ENCODE measurements around the gene SERPINA5. TPM values are rescaled to one million over a fixed set of nuclear protein-coding genes. Genes with fewer than 3 reads are reported as not detected.

The SERPINA5 gene
- polyA plus RNA-seq, 1 of the 3 experiments (the other 2 are of a cell fraction) = 0.08 TPM

DNA sequence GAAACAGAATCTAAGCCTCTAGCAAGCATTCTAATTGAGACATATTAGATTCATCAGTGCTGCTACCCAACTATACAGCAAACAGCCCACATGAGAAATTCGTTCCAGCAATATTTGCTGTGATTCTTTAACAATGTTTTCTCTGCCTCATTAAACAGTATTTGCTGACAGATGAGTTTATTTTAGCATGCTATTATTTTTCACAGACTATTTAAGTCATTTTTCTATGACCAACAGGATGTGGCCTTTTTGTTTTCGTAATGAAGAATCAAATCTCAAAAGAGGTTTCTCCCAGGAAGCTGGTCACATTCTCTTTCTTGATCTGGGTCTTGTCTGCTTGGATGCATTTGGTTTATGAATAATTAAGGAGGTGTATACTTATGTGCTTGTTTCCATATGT is 48.8 kb upstream of the SERPINA5 start:
- Histone ChIP-seq H3K27ac (ENCODE audit: low read depth in 2 of 2, low read length in 1 of 2) (no peak overlapping the region), H3K36me3 (replicated peaks in 1 of 2; ENCODE audit: control insufficient read depth in 1 of 2, insufficient read depth in 2 of 2, low read length in 1 of 2) (no peaks in the 10 kb centered on the region), H3K9me3 (no peaks in the 10 kb centered on the region), H3K27me3 (ENCODE audit: insufficient read depth) (peaks cover 7% of the 10 kb centered on the region; the same call in 1 of the 2 replicates), H3K79me2 (ENCODE audit: insufficient read depth) (no peaks in the 10 kb centered on the region), H3K9ac (no peak overlapping the region), H2AFZ (ENCODE audit: low read depth) (no peak overlapping the region), H3K4me2 (no peak overlapping the region), H4K20me1 (ENCODE audit: insufficient read depth) (no peaks in the 10 kb centered on the region), H3K9me2 (no peaks in the 10 kb centered on the region), H3K4me1 (ENCODE audit: control insufficient read depth in 1 of 2, insufficient read depth in 2 of 2, low read depth in 1 of 2, low read length in 1 of 2) (no peaks in the 10 kb centered on the region), H3K4me3 (ENCODE audit: low read depth in 2 of 2, low read length in 1 of 2) (no peak overlapping the region), H3F3A (replicated peaks; ENCODE audit: insufficient read depth) (no peaks in the 10 kb centered on the region)
- ChIA-PET POLR2A (no interaction called here), CTCF (interaction anchor here (2.2 to 2.8 kb wide), 2 partner anchors 17 to 46 kb away, joined by 9 to 17 read pairs; no protein-coding TSS in a partner anchor)
- TF ChIP-seq, protein P1, sequence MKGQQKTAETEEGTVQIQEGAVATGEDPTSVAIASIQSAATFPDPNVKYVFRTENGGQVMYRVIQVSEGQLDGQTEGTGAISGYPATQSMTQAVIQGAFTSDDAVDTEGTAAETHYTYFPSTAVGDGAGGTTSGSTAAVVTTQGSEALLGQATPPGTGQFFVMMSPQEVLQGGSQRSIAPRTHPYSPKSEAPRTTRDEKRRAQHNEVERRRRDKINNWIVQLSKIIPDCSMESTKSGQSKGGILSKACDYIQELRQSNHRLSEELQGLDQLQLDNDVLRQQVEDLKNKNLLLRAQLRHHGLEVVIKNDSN (IDR thresholded peaks at IDR 0.05; ENCODE audit: borderline replicate concordance, low read depth) = no peak
- TF ChIP-seq GABPA (IDR thresholded peaks at IDR 0.05; ENCODE audit: low read depth) = no peak
- TF ChIP-seq, protein P2, sequence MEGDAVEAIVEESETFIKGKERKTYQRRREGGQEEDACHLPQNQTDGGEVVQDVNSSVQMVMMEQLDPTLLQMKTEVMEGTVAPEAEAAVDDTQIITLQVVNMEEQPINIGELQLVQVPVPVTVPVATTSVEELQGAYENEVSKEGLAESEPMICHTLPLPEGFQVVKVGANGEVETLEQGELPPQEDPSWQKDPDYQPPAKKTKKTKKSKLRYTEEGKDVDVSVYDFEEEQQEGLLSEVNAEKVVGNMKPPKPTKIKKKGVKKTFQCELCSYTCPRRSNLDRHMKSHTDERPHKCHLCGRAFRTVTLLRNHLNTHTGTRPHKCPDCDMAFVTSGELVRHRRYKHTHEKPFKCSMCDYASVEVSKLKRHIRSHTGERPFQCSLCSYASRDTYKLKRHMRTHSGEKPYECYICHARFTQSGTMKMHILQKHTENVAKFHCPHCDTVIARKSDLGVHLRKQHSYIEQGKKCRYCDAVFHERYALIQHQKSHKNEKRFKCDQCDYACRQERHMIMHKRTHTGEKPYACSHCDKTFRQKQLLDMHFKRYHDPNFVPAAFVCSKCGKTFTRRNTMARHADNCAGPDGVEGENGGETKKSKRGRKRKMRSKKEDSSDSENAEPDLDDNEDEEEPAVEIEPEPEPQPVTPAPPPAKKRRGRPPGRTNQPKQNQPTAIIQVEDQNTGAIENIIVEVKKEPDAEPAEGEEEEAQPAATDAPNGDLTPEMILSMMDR (IDR thresholded peaks at IDR 0.05) = no peak
- TF ChIP-seq MXI1 (IDR thresholded peaks at IDR 0.05; ENCODE audit: low read depth, low read length) = no peak
- no peak for TF ChIP-seq SMC3 (IDR thresholded peaks at IDR 0.05; ENCODE audit: low read depth, low read length)
- no peak for TF ChIP-seq GATA2 (CRISPR knock-in tag; IDR thresholded peaks at IDR 0.05)
- TF ChIP-seq FOXJ3 (CRISPR knock-in tag; IDR thresholded peaks at IDR 0.05) = no peak
- TF ChIP-seq JUND (IDR thresholded peaks at IDR 0.05) = no peak
- TF ChIP-seq TEAD4 (IDR thresholded peaks at IDR 0.05; ENCODE audit: borderline replicate concordance, insufficient read depth) = no peak
- no peak for TF ChIP-seq ELF1 (IDR thresholded peaks at IDR 0.05)
- no peak for DNase-seq
- 14% methylated on average over 2 of the region's 2 CpGs for WGBS (ENCODE audit: low lambda C conversion rate)

DNA sequence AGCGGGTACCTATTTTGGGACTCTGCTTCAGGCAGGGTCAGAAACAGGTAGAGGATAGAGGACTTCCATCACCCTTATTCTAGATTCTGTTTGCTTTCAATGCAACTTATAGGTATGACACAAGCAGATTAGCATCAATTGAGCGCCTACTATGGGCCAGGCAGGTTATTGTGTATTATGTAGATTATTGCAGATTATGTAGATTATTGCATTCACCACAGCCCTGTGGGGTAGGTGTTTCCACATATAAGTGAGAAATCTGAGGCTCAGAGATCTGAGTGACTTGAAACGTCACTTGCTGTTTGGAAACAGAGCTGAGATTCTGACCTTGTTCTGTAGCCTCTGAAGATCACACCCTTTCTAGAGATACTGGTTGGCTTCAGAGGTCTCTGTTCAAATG is 45.7 kb upstream of the SERPINA5 start:
- Histone ChIP-seq H4K20me1 (ENCODE audit: insufficient read depth) (no peaks in the 10 kb centered on the region), H3K27me3 (ENCODE audit: insufficient read depth) (peaks cover 7% of the 10 kb centered on the region; the same call in 1 of the 2 replicates), H3F3A (replicated peaks; ENCODE audit: insufficient read depth) (no peaks in the 10 kb centered on the region), H3K27ac (ENCODE audit: low read depth in 2 of 2, low read length in 1 of 2) (no peak overlapping the region), H3K79me2 (ENCODE audit: insufficient read depth) (no peaks in the 10 kb centered on the region), H3K9me2 (no peaks in the 10 kb centered on the region), H2AFZ (ENCODE audit: low read depth) (no peak overlapping the region), H3K36me3 (replicated peaks in 1 of 2; ENCODE audit: control insufficient read depth in 1 of 2, insufficient read depth in 2 of 2, low read length in 1 of 2) (no peaks in the 10 kb centered on the region), H3K4me2 (no peak overlapping the region), H3K4me3 (ENCODE audit: low read depth in 2 of 2, low read length in 1 of 2) (no peak overlapping the region), H3K4me1 (ENCODE audit: control insufficient read depth in 1 of 2, insufficient read depth in 2 of 2, low read depth in 1 of 2, low read length in 1 of 2) (no peaks in the 10 kb centered on the region), H3K9me3 (no peaks in the 10 kb centered on the region), H3K9ac (no peak overlapping the region)
- CTCF ChIA-PET = no interaction called here
- POLR2A ChIA-PET = no interaction called here
- no peak for DNase-seq
- 4% methylated on average over 3 of the region's 3 CpGs for WGBS (ENCODE audit: low lambda C conversion rate)
- TF ChIP-seq, protein P3, sequence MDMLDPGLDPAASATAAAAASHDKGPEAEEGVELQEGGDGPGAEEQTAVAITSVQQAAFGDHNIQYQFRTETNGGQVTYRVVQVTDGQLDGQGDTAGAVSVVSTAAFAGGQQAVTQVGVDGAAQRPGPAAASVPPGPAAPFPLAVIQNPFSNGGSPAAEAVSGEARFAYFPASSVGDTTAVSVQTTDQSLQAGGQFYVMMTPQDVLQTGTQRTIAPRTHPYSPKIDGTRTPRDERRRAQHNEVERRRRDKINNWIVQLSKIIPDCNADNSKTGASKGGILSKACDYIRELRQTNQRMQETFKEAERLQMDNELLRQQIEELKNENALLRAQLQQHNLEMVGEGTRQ (IDR thresholded peaks at IDR 0.05; ENCODE audit: borderline replicate concordance, low read depth, low read length) = no peak
- TF ChIP-seq RXRA (IDR thresholded peaks at IDR 0.05; ENCODE audit: borderline replicate concordance, low read depth) (no peak), RFX5 (IDR thresholded peaks at IDR 0.05; ENCODE audit: low read length) (no peak), MEF2A (IDR thresholded peaks at IDR 0.05; ENCODE audit: borderline replicate concordance, low read depth) (no peak), ELF1 (IDR thresholded peaks at IDR 0.05) (no peak), POLR2AphosphoS5 (IDR thresholded peaks at IDR 0.05; ENCODE audit: low read depth, low read length) (no peak), NRF1 (IDR thresholded peaks at IDR 0.05; ENCODE audit: low read depth, low read length) (no peak), RCOR1 (IDR thresholded peaks at IDR 0.05; ENCODE audit: low read length) (no peak), FOSL2 (IDR thresholded peaks at IDR 0.05; ENCODE audit: borderline replicate concordance, low read depth) (no peak), RAD21 (IDR thresholded peaks at IDR 0.05; ENCODE audit: low read length) (no peak), EP300 (IDR thresholded peaks at IDR 0.05; ENCODE audit: borderline replicate concordance in 1 of 2, low read depth in 1 of 2, low read length in 1 of 2) (no peak)
- TF ChIP-seq, protein P4, sequence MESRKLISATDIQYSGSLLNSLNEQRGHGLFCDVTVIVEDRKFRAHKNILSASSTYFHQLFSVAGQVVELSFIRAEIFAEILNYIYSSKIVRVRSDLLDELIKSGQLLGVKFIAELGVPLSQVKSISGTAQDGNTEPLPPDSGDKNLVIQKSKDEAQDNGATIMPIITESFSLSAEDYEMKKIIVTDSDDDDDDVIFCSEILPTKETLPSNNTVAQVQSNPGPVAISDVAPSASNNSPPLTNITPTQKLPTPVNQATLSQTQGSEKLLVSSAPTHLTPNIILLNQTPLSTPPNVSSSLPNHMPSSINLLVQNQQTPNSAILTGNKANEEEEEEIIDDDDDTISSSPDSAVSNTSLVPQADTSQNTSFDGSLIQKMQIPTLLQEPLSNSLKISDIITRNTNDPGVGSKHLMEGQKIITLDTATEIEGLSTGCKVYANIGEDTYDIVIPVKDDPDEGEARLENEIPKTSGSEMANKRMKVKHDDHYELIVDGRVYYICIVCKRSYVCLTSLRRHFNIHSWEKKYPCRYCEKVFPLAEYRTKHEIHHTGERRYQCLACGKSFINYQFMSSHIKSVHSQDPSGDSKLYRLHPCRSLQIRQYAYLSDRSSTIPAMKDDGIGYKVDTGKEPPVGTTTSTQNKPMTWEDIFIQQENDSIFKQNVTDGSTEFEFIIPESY (IDR thresholded peaks at IDR 0.05; ENCODE audit: borderline replicate concordance, low read depth) = no peak
- TF ChIP-seq, protein P2 (IDR thresholded peaks at IDR 0.05) = no peak
- TF ChIP-seq, protein P5, sequence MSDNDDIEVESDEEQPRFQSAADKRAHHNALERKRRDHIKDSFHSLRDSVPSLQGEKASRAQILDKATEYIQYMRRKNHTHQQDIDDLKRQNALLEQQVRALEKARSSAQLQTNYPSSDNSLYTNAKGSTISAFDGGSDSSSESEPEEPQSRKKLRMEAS (IDR thresholded peaks at IDR 0.05; ENCODE audit: low read depth) = no peak

All from SK-N-SH (cell line).